Tibial nerve (tissue), 3 donors: ENCODE measurements around the gene NDRG3.

Experiments
- EP300 ChIP-seq, 2 donors: sonication (generic); formaldehyde crosslinking; IDR thresholded peaks; one replicate each; pipeline ENCODE4 v1.6.1; 2017; ENCODE audit warnings: antibody characterized with exemption in 2 of 2, mild to moderate bottlenecking in 1 of 2
- POLR2A ChIP-seq, 2 donors: fragments of 450-650 bp; IDR thresholded peaks; one replicate each; pipeline ENCODE4 v1.6.1; 2017; ENCODE audit warnings: antibody characterized with exemption in 2 of 2, mild to moderate bottlenecking in 2 of 2, moderate library complexity in 2 of 2

DNA sequence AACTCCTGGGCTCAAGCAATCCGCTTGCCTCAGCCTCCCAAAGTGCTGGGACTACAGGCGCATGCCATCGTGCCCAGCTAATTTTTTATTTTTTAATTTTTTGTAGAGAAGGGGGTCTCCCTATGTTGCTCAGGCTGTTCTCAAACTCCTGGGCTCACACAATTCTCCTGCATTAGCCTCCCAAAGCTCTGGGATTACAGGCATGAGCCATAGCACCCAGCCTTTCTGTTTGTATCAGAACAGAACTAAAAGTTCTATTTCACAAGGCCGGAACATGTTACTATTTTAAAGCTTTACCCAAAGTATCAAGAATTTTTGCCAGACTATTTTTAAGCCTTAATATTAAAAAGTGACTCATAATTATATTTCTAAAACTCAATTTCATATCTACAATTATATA is 42.4 kb downstream of the NDRG3 start:
- TF ChIP-seq EP300 (IDR thresholded peaks at IDR 0.05) = no peak
- no peak for TF ChIP-seq POLR2A (IDR thresholded peaks at IDR 0.05)
